ENCODE data around the gene HOXC13.

DNA sequence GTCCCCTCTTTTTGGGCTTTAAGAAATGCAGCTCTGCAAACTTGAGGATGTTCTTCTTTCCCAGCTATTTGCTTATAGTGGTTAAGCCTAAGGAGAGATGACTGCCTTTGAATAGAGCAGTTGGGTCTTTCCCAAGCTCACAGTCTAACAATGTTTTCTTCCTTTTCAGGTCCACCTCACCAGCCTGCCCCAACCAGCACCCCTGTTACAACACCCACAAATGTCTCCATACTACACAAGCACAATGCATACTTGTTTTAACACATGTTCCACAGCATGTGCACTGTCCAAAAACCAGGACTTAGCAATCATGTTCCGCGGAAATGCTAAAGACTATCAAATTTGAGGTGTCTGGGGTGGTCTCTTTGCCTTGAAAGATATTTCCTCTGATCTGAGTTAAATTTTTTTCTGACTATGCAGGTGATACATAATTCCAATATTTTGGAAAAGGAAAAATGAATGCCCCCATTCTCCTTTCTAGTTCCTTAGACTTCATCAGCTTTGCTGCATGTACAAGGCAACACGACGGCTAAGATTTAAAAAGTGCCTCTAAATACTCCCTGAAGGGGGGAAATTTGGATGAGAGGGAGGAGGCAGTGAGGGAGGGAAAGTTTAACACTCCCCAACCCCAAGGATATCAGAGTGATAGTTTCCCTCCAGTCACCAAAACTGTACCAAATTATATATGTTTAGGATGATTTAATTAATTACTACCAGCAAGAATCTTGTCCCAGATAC, 6.6 kb upstream of the HOXC13 start:
- TF ChIP-seq, protein P1, sequence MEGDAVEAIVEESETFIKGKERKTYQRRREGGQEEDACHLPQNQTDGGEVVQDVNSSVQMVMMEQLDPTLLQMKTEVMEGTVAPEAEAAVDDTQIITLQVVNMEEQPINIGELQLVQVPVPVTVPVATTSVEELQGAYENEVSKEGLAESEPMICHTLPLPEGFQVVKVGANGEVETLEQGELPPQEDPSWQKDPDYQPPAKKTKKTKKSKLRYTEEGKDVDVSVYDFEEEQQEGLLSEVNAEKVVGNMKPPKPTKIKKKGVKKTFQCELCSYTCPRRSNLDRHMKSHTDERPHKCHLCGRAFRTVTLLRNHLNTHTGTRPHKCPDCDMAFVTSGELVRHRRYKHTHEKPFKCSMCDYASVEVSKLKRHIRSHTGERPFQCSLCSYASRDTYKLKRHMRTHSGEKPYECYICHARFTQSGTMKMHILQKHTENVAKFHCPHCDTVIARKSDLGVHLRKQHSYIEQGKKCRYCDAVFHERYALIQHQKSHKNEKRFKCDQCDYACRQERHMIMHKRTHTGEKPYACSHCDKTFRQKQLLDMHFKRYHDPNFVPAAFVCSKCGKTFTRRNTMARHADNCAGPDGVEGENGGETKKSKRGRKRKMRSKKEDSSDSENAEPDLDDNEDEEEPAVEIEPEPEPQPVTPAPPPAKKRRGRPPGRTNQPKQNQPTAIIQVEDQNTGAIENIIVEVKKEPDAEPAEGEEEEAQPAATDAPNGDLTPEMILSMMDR (IDR thresholded peaks at IDR 0.05) = no peak
- no peak for TF ChIP-seq POLR2AphosphoS5 (IDR thresholded peaks at IDR 0.05; ENCODE audit: insufficient read depth in 1 of 2, low read depth in 1 of 2)
